ENCODE measurements around the gene SKOR1.

DNA sequence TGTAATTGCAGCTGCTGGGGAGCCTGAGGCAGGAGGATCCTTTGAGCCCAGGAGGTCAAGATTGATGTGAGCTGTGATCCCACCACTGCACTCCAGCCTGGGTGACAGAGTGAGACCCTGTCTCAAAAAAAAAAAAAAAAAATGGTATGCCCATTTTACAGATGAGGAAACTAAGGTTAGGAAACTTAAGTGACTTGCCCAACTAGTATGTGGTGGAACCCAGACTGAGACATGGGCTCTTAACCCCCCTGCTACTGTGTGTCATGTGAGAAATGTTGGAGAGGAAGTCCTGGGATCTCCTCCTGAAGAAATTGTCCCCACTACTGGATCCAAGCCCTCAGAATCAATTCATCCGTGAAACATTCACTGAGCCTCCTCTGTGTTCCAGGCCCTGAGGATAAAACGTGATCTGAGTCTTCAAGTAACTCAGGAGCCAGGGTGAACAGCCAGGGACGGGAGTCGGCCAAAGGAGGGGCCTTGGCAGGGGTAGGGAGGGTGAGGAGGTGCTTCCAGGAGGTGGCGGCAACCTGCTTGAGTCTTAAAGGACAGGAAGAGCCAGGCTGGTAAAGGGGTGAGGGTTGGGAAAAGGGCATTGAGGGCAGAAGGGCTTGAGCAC lies 34.1 kb downstream of the SKOR1 start:
- no peak for TF ChIP-seq CTCF (IDR thresholded peaks at IDR 0.05 in 4 of 5, conservative IDR thresholded peaks at IDR 0.05 in 1 of 5)
- TF ChIP-seq POLR2A (IDR thresholded peaks at IDR 0.05): no peak

Measured in gastrocnemius medialis (tissue), 4 donors.